ENCODE measurements around the gene DUSP11.

Gene DUSP11

DNA sequence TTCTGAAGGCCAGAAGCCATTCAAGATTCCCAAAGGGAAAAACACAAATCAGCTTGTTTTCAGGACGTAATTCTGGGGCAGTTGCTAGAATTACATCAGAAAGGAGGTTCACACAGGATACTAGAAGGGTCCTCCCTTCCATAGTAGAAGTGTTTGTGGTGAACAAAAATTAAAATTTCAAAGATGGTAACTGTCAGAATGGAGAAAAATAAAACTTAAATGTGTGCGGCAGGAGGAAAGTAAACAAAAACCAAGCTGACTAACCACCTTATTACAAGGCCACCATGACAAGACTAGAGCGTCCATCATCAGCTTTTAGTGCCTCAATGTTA lies 33.1 kb downstream of the DUSP11 start:
- Histone ChIP-seq H3K14ac (ENCODE audit: low read length) (no peak overlapping the region), H2BK5ac (ENCODE audit: low read length) (no peak overlapping the region), H4K8ac (ENCODE audit: low read depth, low read length) (no peak overlapping the region), H3K18ac (ENCODE audit: low read length) (no peak overlapping the region), H3K27ac (replicated peaks; ENCODE audit: low read length) (no peak overlapping the region), H3K27me3 (ENCODE audit: control insufficient read depth in 3 of 3, insufficient read depth in 3 of 3, low read depth in 1 of 3, low read length in 3 of 3) (peaks cover 0 to 3% (median 0%) of the 10 kb centered on the region in 3 experiments), H2AK5ac (ENCODE audit: low read depth, low read length) (no peak overlapping the region), H4K91ac (ENCODE audit: low read depth, low read length, poor library complexity) (no peak overlapping the region), H3K79me1 (ENCODE audit: low read depth, low read length) (no peaks in the 10 kb centered on the region), H3K4me3 (ENCODE audit: low read length in 2 of 2) (no peak overlapping the region), H3K9ac (ENCODE audit: low read depth, low read length, poor library complexity) (no peak overlapping the region), H3K4me2 (ENCODE audit: insufficient read depth, low read length, poor library complexity, severe bottlenecking) (no peak overlapping the region), H3K23ac (ENCODE audit: low read depth, low read length, poor library complexity) (no peak overlapping the region), H2BK15ac (ENCODE audit: low read length) (no peak overlapping the region), H3K9me3 (replicated peaks in 1 of 2; ENCODE audit: control insufficient read depth in 2 of 2, insufficient read depth in 1 of 2, low read depth in 1 of 2, low read length in 2 of 2) (no peaks in the 10 kb centered on the region), H3K36me3 (replicated peaks in 1 of 2; ENCODE audit: control insufficient read depth in 2 of 2, insufficient read depth in 2 of 2, low read length in 2 of 2) (peaks cover 5 to 22% of the 10 kb centered on the region in 2 donors), H3K4ac (ENCODE audit: low read length) (no peak overlapping the region), H3K4me1 (ENCODE audit: control insufficient read depth in 2 of 2, insufficient read depth in 1 of 2, low read depth in 1 of 2, low read length in 2 of 2) (no peaks in the 10 kb centered on the region), H2AFZ (ENCODE audit: low read length) (no peak overlapping the region), H2BK12ac (ENCODE audit: low read length) (no peak overlapping the region), H2BK120ac (ENCODE audit: low read depth, low read length) (no peak overlapping the region)
- no CpG with 5 or more reads among the region's 3 CpGs for WGBS, 2 donors (ENCODE audit: extremely low coverage in 2 of 2, insufficient read length in 2 of 2, insufficient replicate concordance in 1 of 2)
- DNase-seq (ENCODE audit: low spot score) = no peak

GRCh38 chr2:73746015-73746876 lies 33.7 kb downstream of the DUSP11 start:
- Histone ChIP-seq H2BK120ac (ENCODE audit: low read depth, low read length) (no peak overlapping the region), H3K27ac (replicated peaks; ENCODE audit: low read length) (no peak overlapping the region), H3K4me2 (ENCODE audit: insufficient read depth, low read length, poor library complexity, severe bottlenecking) (no peak overlapping the region), H3K27me3 (ENCODE audit: control insufficient read depth in 3 of 3, insufficient read depth in 3 of 3, low read depth in 1 of 3, low read length in 3 of 3) (peaks cover 0 to 5% (median 0%) of the 10 kb centered on the region in 3 experiments), H2BK5ac (ENCODE audit: low read length) (no peak overlapping the region), H3K4ac (ENCODE audit: low read length) (no peak overlapping the region), H3K4me1 (ENCODE audit: control insufficient read depth in 2 of 2, insufficient read depth in 1 of 2, low read depth in 1 of 2, low read length in 2 of 2) (no peaks in the 10 kb centered on the region), H4K91ac (ENCODE audit: low read depth, low read length, poor library complexity) (no peak overlapping the region), H3K23ac (ENCODE audit: low read depth, low read length, poor library complexity) (no peak overlapping the region), H2AFZ (ENCODE audit: low read length) (no peak overlapping the region), H3K14ac (ENCODE audit: low read length) (no peak overlapping the region), H3K36me3 (replicated peaks in 1 of 2; ENCODE audit: control insufficient read depth in 2 of 2, insufficient read depth in 2 of 2, low read length in 2 of 2) (peaks cover 5 to 22% of the 10 kb centered on the region in 2 donors), H3K18ac (ENCODE audit: low read length) (no peak overlapping the region), H4K8ac (ENCODE audit: low read depth, low read length) (no peak overlapping the region), H2BK15ac (ENCODE audit: low read length) (no peak overlapping the region), H3K79me1 (ENCODE audit: low read depth, low read length) (no peaks in the 10 kb centered on the region), H3K9me3 (replicated peaks in 1 of 2; ENCODE audit: control insufficient read depth in 2 of 2, insufficient read depth in 1 of 2, low read depth in 1 of 2, low read length in 2 of 2) (peaks cover 0 to 2% of the 10 kb centered on the region in 2 donors), H2BK12ac (ENCODE audit: low read length) (no peak overlapping the region), H3K4me3 (ENCODE audit: low read length in 2 of 2) (no peak overlapping the region), H3K9ac (ENCODE audit: low read depth, low read length, poor library complexity) (no peak overlapping the region), H2AK5ac (ENCODE audit: low read depth, low read length) (no peak overlapping the region)
- DNase-seq (ENCODE audit: low spot score) = no peak
- WGBS, 2 donors (ENCODE audit: extremely low coverage in 2 of 2, insufficient read length in 2 of 2, insufficient replicate concordance in 1 of 2) = no CpG with 5 or more reads among the region's 11 CpGs

DNA sequence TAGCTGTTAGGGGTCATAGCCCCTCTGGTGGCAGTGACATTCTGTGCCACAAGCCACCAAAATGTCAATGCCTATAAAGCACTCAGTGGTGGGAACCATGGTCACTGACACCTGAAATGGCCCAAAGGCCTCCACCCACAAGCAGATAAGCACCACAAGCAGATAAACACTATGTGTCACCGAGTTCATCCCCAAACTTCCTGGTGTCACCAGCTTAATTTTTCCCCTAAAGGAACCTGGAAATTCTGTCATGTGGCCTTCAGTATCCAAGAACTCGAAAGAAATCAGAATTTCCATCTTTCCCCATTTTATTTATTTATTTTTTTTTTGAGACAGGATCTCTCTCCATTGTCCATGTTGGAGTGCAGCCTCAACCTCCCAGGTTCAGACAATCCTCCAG lies 39.1 kb downstream of the DUSP11 start:
- H3K18ac ChIP-seq (ENCODE audit: low read length) = no peak overlapping the region
- H3K4ac ChIP-seq (ENCODE audit: low read length) = no peak overlapping the region
- H3K9ac ChIP-seq (ENCODE audit: low read depth, low read length, poor library complexity) = no peak overlapping the region
- no peak overlapping the region for H2BK12ac ChIP-seq (ENCODE audit: low read length)
- H2BK15ac ChIP-seq (ENCODE audit: low read length) = no peak overlapping the region
- peaks cover 0 to 8% of the 10 kb centered on the region in 2 donors for H3K36me3 ChIP-seq (replicated peaks in 1 of 2; ENCODE audit: control insufficient read depth in 2 of 2, insufficient read depth in 2 of 2, low read length in 2 of 2)
- no peak overlapping the region for H3K14ac ChIP-seq (ENCODE audit: low read length)
- no CpG with 5 or more reads among the region's 2 CpGs for WGBS, 2 donors (ENCODE audit: extremely low coverage in 2 of 2, insufficient read length in 2 of 2, insufficient replicate concordance in 1 of 2)
- no peak overlapping the region for H3K27ac ChIP-seq (replicated peaks; ENCODE audit: low read length)
- no peaks in the 10 kb centered on the region for H3K79me1 ChIP-seq (ENCODE audit: low read depth, low read length)
- H2AFZ ChIP-seq (ENCODE audit: low read length) = no peak overlapping the region
- H3K23ac ChIP-seq (ENCODE audit: low read depth, low read length, poor library complexity) = no peak overlapping the region
- peaks cover 0 to 16% (median 0%) of the 10 kb centered on the region in 3 experiments for H3K27me3 ChIP-seq (ENCODE audit: control insufficient read depth in 3 of 3, insufficient read depth in 3 of 3, low read depth in 1 of 3, low read length in 3 of 3)
- no peak overlapping the region for H3K4me3 ChIP-seq (ENCODE audit: low read length in 2 of 2)
- DNase-seq (ENCODE audit: low spot score) = no peak
- H2AK5ac ChIP-seq (ENCODE audit: low read depth, low read length) = no peak overlapping the region
- H2BK5ac ChIP-seq (ENCODE audit: low read length) = no peak overlapping the region
- H2BK120ac ChIP-seq (ENCODE audit: low read depth, low read length) = no peak overlapping the region
- H3K4me2 ChIP-seq (ENCODE audit: insufficient read depth, low read length, poor library complexity, severe bottlenecking) = no peak overlapping the region
- H4K8ac ChIP-seq (ENCODE audit: low read depth, low read length) = no peak overlapping the region
- peaks cover 3 to 6% of the 10 kb centered on the region in 2 donors for H3K9me3 ChIP-seq (replicated peaks in 1 of 2; ENCODE audit: control insufficient read depth in 2 of 2, insufficient read depth in 1 of 2, low read depth in 1 of 2, low read length in 2 of 2)
- no peak overlapping the region for H4K91ac ChIP-seq (ENCODE audit: low read depth, low read length, poor library complexity)
- peaks cover 0 to 1% of the 10 kb centered on the region in 2 donors for H3K4me1 ChIP-seq (ENCODE audit: control insufficient read depth in 2 of 2, insufficient read depth in 1 of 2, low read depth in 1 of 2, low read length in 2 of 2)

DNA sequence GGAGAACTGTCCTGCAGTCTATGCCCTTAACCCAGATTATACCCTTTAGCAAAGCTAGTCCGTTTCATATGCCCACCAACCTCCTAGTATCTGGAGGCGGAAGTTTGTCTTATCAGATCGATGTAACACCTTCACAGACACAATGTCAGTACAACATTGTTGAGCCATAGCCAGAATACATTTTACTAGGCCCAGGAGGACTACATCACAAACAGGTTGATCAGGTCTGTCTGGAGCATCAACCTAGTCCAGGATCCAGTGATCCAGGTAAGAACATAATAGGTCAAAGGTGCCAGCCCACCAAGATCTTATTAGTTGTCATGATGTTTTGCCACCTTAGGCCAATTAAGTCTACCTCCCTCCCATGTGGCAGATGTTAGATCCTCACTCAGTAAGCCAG lies 40.8 kb downstream of the DUSP11 start:
- H2BK5ac ChIP-seq (ENCODE audit: low read length) = no peak overlapping the region
- no peak overlapping the region for H3K4me3 ChIP-seq (ENCODE audit: low read length in 2 of 2)
- H2BK120ac ChIP-seq (ENCODE audit: low read depth, low read length) = no peak overlapping the region
- H3K4ac ChIP-seq (ENCODE audit: low read length) = no peak overlapping the region
- H4K91ac ChIP-seq (ENCODE audit: low read depth, low read length, poor library complexity) = no peak overlapping the region
- no peak overlapping the region for H2BK15ac ChIP-seq (ENCODE audit: low read length)
- no CpG with 5 or more reads among the region's 3 CpGs for WGBS, 2 donors (ENCODE audit: extremely low coverage in 2 of 2, insufficient read length in 2 of 2, insufficient replicate concordance in 1 of 2)
- peaks cover 2 to 10% of the 10 kb centered on the region in 2 donors for H3K36me3 ChIP-seq (replicated peaks in 1 of 2; ENCODE audit: control insufficient read depth in 2 of 2, insufficient read depth in 2 of 2, low read length in 2 of 2)
- peaks cover 3 to 6% of the 10 kb centered on the region in 2 donors for H3K9me3 ChIP-seq (replicated peaks in 1 of 2; ENCODE audit: control insufficient read depth in 2 of 2, insufficient read depth in 1 of 2, low read depth in 1 of 2, low read length in 2 of 2)
- H3K27ac ChIP-seq (replicated peaks; ENCODE audit: low read length) = no peak overlapping the region
- H4K8ac ChIP-seq (ENCODE audit: low read depth, low read length) = no peak overlapping the region
- H3K14ac ChIP-seq (ENCODE audit: low read length) = no peak overlapping the region
- no peaks in the 10 kb centered on the region for H3K79me1 ChIP-seq (ENCODE audit: low read depth, low read length)
- H3K9ac ChIP-seq (ENCODE audit: low read depth, low read length, poor library complexity) = no peak overlapping the region
- no peak overlapping the region for H3K18ac ChIP-seq (ENCODE audit: low read length)
- no peak overlapping the region for H3K23ac ChIP-seq (ENCODE audit: low read depth, low read length, poor library complexity)
- no peak overlapping the region for H2AK5ac ChIP-seq (ENCODE audit: low read depth, low read length)
- no peak overlapping the region for H2BK12ac ChIP-seq (ENCODE audit: low read length)
- H2AFZ ChIP-seq (ENCODE audit: low read length) = no peak overlapping the region
- DNase-seq (ENCODE audit: low spot score) = no peak
- no peak overlapping the region for H3K4me2 ChIP-seq (ENCODE audit: insufficient read depth, low read length, poor library complexity, severe bottlenecking)
- peaks cover 0 to 1% of the 10 kb centered on the region in 2 donors for H3K4me1 ChIP-seq (ENCODE audit: control insufficient read depth in 2 of 2, insufficient read depth in 1 of 2, low read depth in 1 of 2, low read length in 2 of 2)
- H3K27me3 ChIP-seq (ENCODE audit: control insufficient read depth in 3 of 3, insufficient read depth in 3 of 3, low read depth in 1 of 3, low read length in 3 of 3) = peaks cover 0 to 16% (median 0%) of the 10 kb centered on the region in 3 experiments
